Osteoblast (primary cell): ENCODE data around the gene NOL4L. TPM values are rescaled to one million over a fixed set of nuclear protein-coding genes. Genes with fewer than 3 reads are reported as not detected.
"Not testable (repeated sequence)": the region's sequence is repeated elsewhere in the genome, so short reads cannot be mapped to it uniquely, and the experiment has no call there.

Experiments used
- DNase-seq: peaks from one replicate; pipeline ENCODE4 v3.0.0; 2011; ENCODE audit warnings: low spot score, mixed read lengths; ENCODE audit not compliant: insufficient read length; ENCODE audit errors: missing footprints
- H2AFZ ChIP-seq: 2 replicates; pipeline ENCODE4 v1.6.0; 2011; ENCODE audit warnings: mild to moderate bottlenecking, low read length
- H3K27ac ChIP-seq: 2 replicates; pipeline ENCODE4 v1.5.1; 2011; ENCODE audit warnings: mild to moderate bottlenecking, low read depth, low read length, moderate library complexity
- H3K27me3 ChIP-seq: 2 replicates; pipeline ENCODE4 v1.6.0; 2012; ENCODE audit warnings: mild to moderate bottlenecking, control low read depth, inconsistent platforms, low read length, moderate library complexity; ENCODE audit not compliant: insufficient read depth
- H3K36me3 ChIP-seq: 2 replicates; pipeline ENCODE4 v1.5.1; 2011; ENCODE audit warnings: mild to moderate bottlenecking, low read length, control low read depth, moderate library complexity; ENCODE audit not compliant: insufficient read depth
- H3K4me1 ChIP-seq: 2 replicates; pipeline ENCODE4 v1.5.1; 2011; ENCODE audit warnings: mild to moderate bottlenecking, low read length, control low read depth, moderate library complexity; ENCODE audit not compliant: insufficient read depth
- H3K4me2 ChIP-seq: 2 replicates; pipeline ENCODE4 v1.6.0; 2011; ENCODE audit warnings: mild to moderate bottlenecking, low read length; ENCODE audit not compliant: insufficient read depth
- H3K4me3 ChIP-seq: fragments of 200-600 bp; sonication (generic); 3 replicates; pipeline ENCODE4 v1.5.1; 2012; ENCODE audit warnings: mild to moderate bottlenecking, low read length, inconsistent platforms; ENCODE audit not compliant: insufficient read depth
- H3K79me2 ChIP-seq: 2 replicates; pipeline ENCODE4 v1.6.0; 2012; ENCODE audit warnings: mild to moderate bottlenecking, low read length, control low read depth, inconsistent platforms; ENCODE audit not compliant: insufficient read depth
- H3K9me3 ChIP-seq: 2 replicates; pipeline ENCODE4 v1.5.1; 2011; ENCODE audit warnings: low read depth, low read length, control low read depth
- H4K20me1 ChIP-seq: 2 replicates; pipeline ENCODE4 v1.6.0; 2012; ENCODE audit warnings: mild to moderate bottlenecking, low read length, control low read depth; ENCODE audit not compliant: insufficient read depth
- total RNA-seq: library from RNA; depleted of rRNA; stranded (reverse); fragments of >200 nt; gene quantifications from 2 replicates; pipeline ENCODE4 v1.2.3, GENCODE V29; 2012
- TF ChIP-seq, protein P1 (sequence below): IDR thresholded peaks from 2 replicates; pipeline ENCODE4 v1.5.1; 2011; ENCODE audit warnings: mild to moderate bottlenecking, low read depth, low read length, moderate library complexity; ENCODE audit errors: extremely low read depth

NOL4L gene
- total RNA-seq, 1 donor: 6.2 TPM

DNA sequence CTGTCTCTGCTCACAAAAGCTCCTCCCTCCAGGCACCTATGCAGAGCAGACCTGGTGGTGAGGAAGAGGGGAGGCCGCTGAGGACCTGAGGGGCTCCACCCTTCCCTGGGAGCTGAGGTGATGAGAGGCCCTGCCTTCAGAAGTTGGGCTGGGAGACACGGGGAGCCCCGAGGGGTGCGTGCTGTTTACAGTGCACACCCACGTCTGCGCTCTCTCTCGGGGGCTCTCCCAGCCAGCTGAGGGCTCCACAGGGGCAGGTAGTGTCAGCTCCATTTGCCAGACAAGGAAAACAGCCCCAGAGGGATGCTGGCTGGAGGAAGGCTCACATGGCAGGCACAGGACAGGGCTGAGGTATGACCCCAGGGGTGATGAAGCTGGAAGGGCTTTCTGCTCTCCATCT is 13.5 kb upstream of the NOL4L start:
- Histone ChIP-seq H3K9me3 (no peaks in the 10 kb centered on the region), H2AFZ (no peak overlapping the region), H3K79me2 (no peaks in the 10 kb centered on the region), H4K20me1 (no peaks in the 10 kb centered on the region), H3K4me1 (no peaks in the 10 kb centered on the region), H3K36me3 (no peaks in the 10 kb centered on the region), H3K27me3 (no peaks in the 10 kb centered on the region), H3K4me2 (no peak overlapping the region), H3K27ac (no peak overlapping the region), H3K4me3 (no peak overlapping the region)
- DNase-seq: no peak
- TF ChIP-seq, protein P1, sequence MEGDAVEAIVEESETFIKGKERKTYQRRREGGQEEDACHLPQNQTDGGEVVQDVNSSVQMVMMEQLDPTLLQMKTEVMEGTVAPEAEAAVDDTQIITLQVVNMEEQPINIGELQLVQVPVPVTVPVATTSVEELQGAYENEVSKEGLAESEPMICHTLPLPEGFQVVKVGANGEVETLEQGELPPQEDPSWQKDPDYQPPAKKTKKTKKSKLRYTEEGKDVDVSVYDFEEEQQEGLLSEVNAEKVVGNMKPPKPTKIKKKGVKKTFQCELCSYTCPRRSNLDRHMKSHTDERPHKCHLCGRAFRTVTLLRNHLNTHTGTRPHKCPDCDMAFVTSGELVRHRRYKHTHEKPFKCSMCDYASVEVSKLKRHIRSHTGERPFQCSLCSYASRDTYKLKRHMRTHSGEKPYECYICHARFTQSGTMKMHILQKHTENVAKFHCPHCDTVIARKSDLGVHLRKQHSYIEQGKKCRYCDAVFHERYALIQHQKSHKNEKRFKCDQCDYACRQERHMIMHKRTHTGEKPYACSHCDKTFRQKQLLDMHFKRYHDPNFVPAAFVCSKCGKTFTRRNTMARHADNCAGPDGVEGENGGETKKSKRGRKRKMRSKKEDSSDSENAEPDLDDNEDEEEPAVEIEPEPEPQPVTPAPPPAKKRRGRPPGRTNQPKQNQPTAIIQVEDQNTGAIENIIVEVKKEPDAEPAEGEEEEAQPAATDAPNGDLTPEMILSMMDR: no peak

DNA sequence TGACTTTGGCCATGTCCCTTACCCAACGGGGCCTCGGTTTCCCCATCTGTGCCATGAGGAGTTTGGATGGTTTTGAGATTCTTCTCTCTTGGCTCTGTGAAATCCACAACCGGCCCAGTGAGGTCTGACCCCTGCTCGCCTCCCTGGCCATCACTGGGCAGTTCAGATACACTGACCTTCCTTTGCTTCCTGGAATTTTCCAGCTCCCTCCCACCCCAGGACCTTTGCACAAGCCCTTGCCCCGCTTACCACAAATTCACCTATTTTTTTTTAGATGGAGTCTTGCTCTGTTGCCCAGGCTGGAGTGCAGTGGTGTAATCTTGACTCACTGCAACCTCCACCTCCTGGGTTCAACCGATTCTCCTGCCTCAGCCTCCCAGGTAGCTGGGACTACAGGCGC is 12.6 kb upstream of the NOL4L start:
- H3K9me3 ChIP-seq: no peaks in the 10 kb centered on the region
- H3K4me1 ChIP-seq: no peaks in the 10 kb centered on the region
- H3K79me2 ChIP-seq: no peaks in the 10 kb centered on the region
- TF ChIP-seq, protein P1: no peak
- no peaks in the 10 kb centered on the region for H4K20me1 ChIP-seq
- no peak overlapping the region for H3K27ac ChIP-seq
- DNase-seq: no peak
- no peak overlapping the region for H2AFZ ChIP-seq
- no peaks in the 10 kb centered on the region for H3K27me3 ChIP-seq
- H3K36me3 ChIP-seq: no peaks in the 10 kb centered on the region
- H3K4me2 ChIP-seq: no peak overlapping the region
- no peak overlapping the region for H3K4me3 ChIP-seq

DNA sequence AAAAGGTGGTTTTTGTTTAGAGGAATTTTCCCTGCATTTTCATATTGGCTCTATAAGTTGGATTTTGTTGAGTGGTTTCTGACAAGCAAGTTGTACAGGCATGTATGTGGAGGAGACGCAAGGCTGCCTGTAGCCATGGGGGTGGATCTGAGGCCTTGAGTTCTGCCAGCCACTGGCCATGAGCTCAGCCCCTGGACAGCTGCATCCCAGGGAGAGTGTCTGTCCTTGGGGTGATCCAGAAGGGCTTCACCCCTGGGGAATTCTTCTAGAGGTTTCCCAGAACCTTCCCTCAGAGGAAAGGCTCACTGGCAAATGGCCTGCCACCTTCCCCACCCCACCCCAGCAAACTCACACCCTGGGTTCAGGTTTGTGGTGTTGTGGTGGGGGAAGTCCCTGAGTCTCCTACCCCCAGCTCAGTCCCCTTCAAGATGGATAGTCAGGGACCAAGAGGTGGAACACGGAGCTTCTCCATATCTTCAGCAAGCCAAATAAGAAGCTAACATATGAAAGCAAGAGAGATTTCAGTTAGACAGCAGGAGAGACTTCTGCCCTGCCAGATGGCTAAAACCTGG is 11.6 kb upstream of the NOL4L start:
- Histone ChIP-seq H3K4me2 (no peak overlapping the region), H3K27me3 (no peaks in the 10 kb centered on the region), H3K9me3 (no peaks in the 10 kb centered on the region), H3K4me3 (no peak overlapping the region), H2AFZ (no peak overlapping the region), H3K79me2 (no peaks in the 10 kb centered on the region), H4K20me1 (no peaks in the 10 kb centered on the region), H3K4me1 (no peaks in the 10 kb centered on the region), H3K36me3 (no peaks in the 10 kb centered on the region), H3K27ac (no peak overlapping the region)
- TF ChIP-seq, protein P1: no peak
- no peak for DNase-seq

DNA sequence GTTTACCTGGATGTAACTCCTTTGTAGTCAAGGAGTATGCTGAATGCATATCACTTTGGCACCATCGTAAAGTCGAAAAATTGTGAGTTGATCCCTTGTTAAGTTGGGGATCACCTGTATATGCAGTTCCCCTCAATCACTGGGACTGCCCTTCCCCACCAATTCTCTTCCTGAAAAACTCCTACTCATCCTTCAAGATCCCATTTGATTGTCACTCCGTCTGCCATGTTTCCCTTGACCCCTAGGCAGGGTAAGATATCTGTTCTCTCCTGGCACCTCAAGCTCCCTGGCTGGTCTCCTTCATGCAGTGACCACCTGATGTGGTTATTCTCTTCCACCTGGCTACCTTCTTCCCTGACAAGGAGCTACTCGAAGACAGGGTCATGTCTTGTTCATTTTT is 10.0 kb upstream of the NOL4L start:
- no peak for DNase-seq
- H3K4me2 ChIP-seq: no peak overlapping the region
- TF ChIP-seq, protein P1: no peak
- no peak overlapping the region for H2AFZ ChIP-seq
- H3K9me3 ChIP-seq: no peaks in the 10 kb centered on the region
- H3K27ac ChIP-seq: no peak overlapping the region
- H3K79me2 ChIP-seq: no peaks in the 10 kb centered on the region
- no peaks in the 10 kb centered on the region for H4K20me1 ChIP-seq
- H3K4me1 ChIP-seq: no peaks in the 10 kb centered on the region
- H3K36me3 ChIP-seq: no peaks in the 10 kb centered on the region
- H3K4me3 ChIP-seq: no peak overlapping the region
- H3K27me3 ChIP-seq: no peaks in the 10 kb centered on the region

DNA sequence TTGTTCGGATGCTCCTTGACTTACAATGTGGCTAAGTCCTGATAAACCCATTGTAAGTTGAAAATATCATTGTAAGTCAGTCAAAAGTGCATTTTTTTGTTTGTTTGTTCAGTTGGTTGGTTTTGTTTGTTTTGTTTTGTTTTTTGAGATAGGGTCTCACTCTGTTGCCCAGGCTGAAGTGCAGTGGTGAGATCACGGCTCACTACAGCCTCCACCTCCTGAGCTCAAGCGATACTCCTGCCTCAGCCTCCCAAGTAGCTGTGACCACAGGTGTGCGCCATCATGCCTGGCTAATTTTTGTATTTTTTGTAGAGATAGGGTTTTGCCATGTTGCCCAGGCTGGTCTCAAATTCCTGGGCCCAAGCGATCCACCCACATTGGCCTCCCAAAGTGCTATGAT is 9.5 kb upstream of the NOL4L start:
- H2AFZ ChIP-seq, H3K4me1 ChIP-seq, H3K36me3 ChIP-seq, DNase-seq, H3K9me3 ChIP-seq, H3K27me3 ChIP-seq, H3K4me3 ChIP-seq, H4K20me1 ChIP-seq, H3K27ac ChIP-seq, H3K79me2 ChIP-seq, H3K4me2 ChIP-seq: not testable (repeated sequence)
